GM12891 (cell line): ENCODE data around the gene PRDM16.

Experiments used
- POLR2A ChIP-seq: IDR thresholded peaks from 2 replicates; pipeline ENCODE4 v1.6.1; 2011; ENCODE audit warnings: low read depth, low read length, control low read depth
- POLR2AphosphoS5 ChIP-seq: IDR thresholded peaks from 2 replicates; pipeline ENCODE4 v1.6.1; 2011; ENCODE audit warnings: low read depth, low read length, control low read depth
- POU2F2 ChIP-seq: IDR thresholded peaks from 2 replicates; pipeline ENCODE4 v1.6.1; 2011; ENCODE audit warnings: low read depth, mild to moderate bottlenecking, control low read depth, low read length, moderate library complexity
- SPI1 ChIP-seq: IDR thresholded peaks from 2 replicates; pipeline ENCODE4 v1.6.1; 2011; ENCODE audit warnings: low read depth, low read length, control low read depth
- TAF1 ChIP-seq: IDR thresholded peaks from 2 replicates; pipeline ENCODE4 v1.6.1; 2011; ENCODE audit warnings: low read depth, low read length, control low read depth

GRCh38 chr1:3075666-3076362 is 6.8 kb downstream of the PRDM16 start:
- TF ChIP-seq TAF1 (no peak), POLR2AphosphoS5 (no peak), POLR2A (no peak), SPI1 (no peak), POU2F2 (no peak)
